Measurements from ENCODE around the gene RIPPLY3.

RIPPLY3 gene

DNA sequence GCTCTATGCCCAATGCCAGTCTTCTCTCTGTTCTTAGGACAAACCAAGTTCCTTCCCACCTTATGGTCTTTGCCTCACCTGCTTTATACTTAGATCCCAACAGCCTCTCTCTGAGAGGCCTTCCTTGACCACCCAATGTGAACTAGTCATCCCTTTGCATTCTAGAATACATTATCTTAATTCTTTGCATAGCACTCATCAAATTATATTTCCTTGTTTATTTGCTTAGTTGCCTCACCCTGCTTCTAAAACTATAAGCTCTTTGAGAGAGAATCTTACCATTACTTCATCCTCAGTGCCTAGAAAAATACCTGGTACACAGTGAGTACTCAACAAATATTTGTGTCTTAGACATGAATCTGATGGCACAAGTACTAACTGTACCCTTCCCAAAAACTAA is 58.3 kb downstream of the RIPPLY3 start:
- no peak for DNase-seq

GRCh38 chr21:37065561-37066177 is 59.2 kb downstream of the RIPPLY3 start:
- no peak for DNase-seq
